OCI-LY7 (cell line): ENCODE results near the gene TCERG1L. TPM values are rescaled to one million over a fixed set of nuclear protein-coding genes. Genes with fewer than 3 reads are reported as not detected.

Experiments
- BruUV-seq: library from RNA; stranded (reverse); fragments of 400-500 nt; replicated peaks from 2 replicates; lab custom pipeline; 2021; lab: Mats Ljungman, UMichigan
- CTCF ChIA-PET: fragments of 300-600 bp; sonication (Branson Sonifier 250); formaldehyde crosslinking; loops from one replicate; lab custom pipeline; 2022; ENCODE audit warnings: antibody characterized with exemption; ENCODE audit not compliant: unreplicated experiment; lab: Charles Lee
- POLR2A ChIA-PET: fragments of 300-600 bp; sonication (Branson Sonifier 250); formaldehyde crosslinking; loops from one replicate; lab custom pipeline; 2022; ENCODE audit warnings: antibody characterized with exemption; lab: Charles Lee
- DNase-seq: peaks from one replicate; pipeline ENCODE4 v3.0.0-alpha.2; 2015; ENCODE audit warnings: low spot score
- H2AFZ ChIP-seq: fragments of 200-600 bp; sonication (generic), shearing (Covaris generic); 2 replicates; pipeline ENCODE4 v1.6.1; 2014; ENCODE audit warnings: mild to moderate bottlenecking, antibody characterized with exemption, low read length, moderate library complexity
- H3K27ac ChIP-seq: fragments of 200-600 bp; sonication (generic); 2 replicates; pipeline ENCODE4 v1.5.1; 2014; ENCODE audit warnings: mixed run types, low read depth, mild to moderate bottlenecking, moderate library complexity, low read length, inconsistent platforms; ENCODE audit not compliant: poor library complexity, severe bottlenecking
- H3K36me3 ChIP-seq: fragments of 200-600 bp; sonication (generic); 2 replicates; pipeline ENCODE4 v1.6.1; 2014; ENCODE audit warnings: mild to moderate bottlenecking, antibody characterized with exemption, low read length, moderate library complexity, mixed read lengths; ENCODE audit not compliant: insufficient read depth
- H3K4me1 ChIP-seq: fragments of 200-600 bp; sonication (generic); 2 replicates; pipeline ENCODE4 v1.5.1; 2014; ENCODE audit warnings: mild to moderate bottlenecking, low read length; ENCODE audit not compliant: insufficient read depth, poor library complexity, severe bottlenecking
- H3K4me2 ChIP-seq: fragments of 200-600 bp; sonication (generic); 2 replicates; pipeline ENCODE4 v1.6.1; 2014; ENCODE audit warnings: mild to moderate bottlenecking, low read length
- H3K4me3 ChIP-seq: fragments of 200-600 bp; sonication (generic); 2 replicates; pipeline ENCODE4 v1.5.1; 2014; ENCODE audit warnings: mild to moderate bottlenecking, low read depth, low read length; ENCODE audit not compliant: poor library complexity, severe bottlenecking
- H3K79me2 ChIP-seq: fragments of 200-600 bp; sonication (generic); 2 replicates; pipeline ENCODE4 v1.6.1; 2016; ENCODE audit warnings: low read depth, mild to moderate bottlenecking, low read length, moderate library complexity, mixed read lengths; ENCODE audit not compliant: insufficient read depth
- H3K9me2 ChIP-seq: fragments of 200-600 bp; sonication (generic); 2 replicates; pipeline ENCODE4 v1.6.1; 2016; ENCODE audit warnings: mild to moderate bottlenecking, low read length, mixed read lengths; ENCODE audit not compliant: insufficient read depth
- H3K9me3 ChIP-seq: fragments of 200-600 bp; sonication (generic); 2 replicates; pipeline ENCODE4 v1.6.1; 2014; ENCODE audit warnings: mild to moderate bottlenecking, mixed run types, low read length, mixed read lengths
- H4K20me1 ChIP-seq: fragments of 200-600 bp; sonication (generic); 2 replicates; pipeline ENCODE4 v1.6.1; 2014; ENCODE audit warnings: mild to moderate bottlenecking, antibody characterized with exemption, low read length, moderate library complexity, mixed read lengths; ENCODE audit not compliant: insufficient read depth
- EZH2phosphoT487 ChIP-seq: fragments of 200-600 bp; sonication (generic); IDR thresholded peaks from 2 replicates; pipeline ENCODE4 v1.6.1; 2018; ENCODE audit warnings: low read depth, borderline replicate concordance, mild to moderate bottlenecking, mixed run types, antibody characterized with exemption, low read length, moderate library complexity, mixed read lengths
- intact Hi-C: fragments of 100-400 bp; cut with micrococcal nuclease; formaldehyde crosslinking; loops from one replicate; pipeline ENCODE4 v1.10.0; 2022; ENCODE audit not compliant: unreplicated experiment
- total RNA-seq, 2 experiments: library from RNA; depleted of rRNA in 1 of 2; stranded (reverse); fragments of >200 nt in 1 of 2; shearing (Covaris generic) in 1 of 2; gene quantifications; 2 replicates each; pipeline ENCODE4 v1.2.3, GENCODE V29; 2014 to 2022
- TF ChIP-seq, protein P1 (sequence below): fragments of 200-600 bp; sonication (generic); conservative IDR thresholded peaks from 2 replicates; pipeline ENCODE4 v1.5.1; 2014; ENCODE audit warnings: mild to moderate bottlenecking, antibody characterized with exemption, low read length, moderate library complexity, mixed read lengths

Gene TCERG1L
- total RNA-seq, 2 experiments from 2014 or later, result not detected

DNA sequence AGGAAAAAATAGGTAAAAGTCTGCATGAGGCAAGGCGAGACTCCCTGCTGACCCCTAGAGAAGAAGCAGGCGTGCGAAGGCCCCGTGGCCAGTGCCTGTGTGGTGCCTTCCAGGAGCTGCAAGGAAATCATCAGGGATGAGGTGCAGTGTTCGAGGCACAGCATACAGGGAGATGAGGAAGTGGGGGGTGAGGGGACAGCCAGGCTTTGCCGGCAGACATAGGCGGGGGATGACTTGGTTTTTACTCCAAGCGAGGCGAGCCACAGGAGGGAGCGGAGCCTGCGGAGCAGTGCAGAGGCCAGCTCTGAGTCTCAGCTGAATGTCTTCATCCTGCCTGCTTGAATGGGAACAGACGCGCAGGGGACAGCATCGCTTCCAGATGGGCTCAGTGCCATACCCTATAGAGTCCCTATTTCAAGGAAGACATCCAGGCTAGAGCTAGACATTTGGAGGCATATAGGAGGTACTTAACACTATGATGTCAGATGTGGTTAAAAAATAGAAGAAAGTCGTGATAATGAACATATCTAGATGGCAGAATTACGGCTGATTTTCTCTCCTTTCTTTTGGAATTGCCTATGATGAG is 49.5 kb downstream of the TCERG1L start:
- no TSS peak for BruUV-seq
- DNase-seq, result no peak
- Histone ChIP-seq H3K4me2 (no peak overlapping the region), H3K79me2 (no peaks in the 10 kb centered on the region), H2AFZ (no peak overlapping the region), H3K9me2 (no peaks in the 10 kb centered on the region), H3K36me3 (no peaks in the 10 kb centered on the region), H3K4me1 (no peaks in the 10 kb centered on the region), H3K9me3 (no peaks in the 10 kb centered on the region), H4K20me1 (no peaks in the 10 kb centered on the region), H3K4me3 (no peak overlapping the region), H3K27ac (no peak overlapping the region)
- TF ChIP-seq, protein P1, sequence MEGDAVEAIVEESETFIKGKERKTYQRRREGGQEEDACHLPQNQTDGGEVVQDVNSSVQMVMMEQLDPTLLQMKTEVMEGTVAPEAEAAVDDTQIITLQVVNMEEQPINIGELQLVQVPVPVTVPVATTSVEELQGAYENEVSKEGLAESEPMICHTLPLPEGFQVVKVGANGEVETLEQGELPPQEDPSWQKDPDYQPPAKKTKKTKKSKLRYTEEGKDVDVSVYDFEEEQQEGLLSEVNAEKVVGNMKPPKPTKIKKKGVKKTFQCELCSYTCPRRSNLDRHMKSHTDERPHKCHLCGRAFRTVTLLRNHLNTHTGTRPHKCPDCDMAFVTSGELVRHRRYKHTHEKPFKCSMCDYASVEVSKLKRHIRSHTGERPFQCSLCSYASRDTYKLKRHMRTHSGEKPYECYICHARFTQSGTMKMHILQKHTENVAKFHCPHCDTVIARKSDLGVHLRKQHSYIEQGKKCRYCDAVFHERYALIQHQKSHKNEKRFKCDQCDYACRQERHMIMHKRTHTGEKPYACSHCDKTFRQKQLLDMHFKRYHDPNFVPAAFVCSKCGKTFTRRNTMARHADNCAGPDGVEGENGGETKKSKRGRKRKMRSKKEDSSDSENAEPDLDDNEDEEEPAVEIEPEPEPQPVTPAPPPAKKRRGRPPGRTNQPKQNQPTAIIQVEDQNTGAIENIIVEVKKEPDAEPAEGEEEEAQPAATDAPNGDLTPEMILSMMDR, result no peak
- no peak for TF ChIP-seq EZH2phosphoT487
- POLR2A ChIA-PET, result no interaction called here
- CTCF ChIA-PET, result no interaction called here
- intact Hi-C loops, result no loop called here

DNA sequence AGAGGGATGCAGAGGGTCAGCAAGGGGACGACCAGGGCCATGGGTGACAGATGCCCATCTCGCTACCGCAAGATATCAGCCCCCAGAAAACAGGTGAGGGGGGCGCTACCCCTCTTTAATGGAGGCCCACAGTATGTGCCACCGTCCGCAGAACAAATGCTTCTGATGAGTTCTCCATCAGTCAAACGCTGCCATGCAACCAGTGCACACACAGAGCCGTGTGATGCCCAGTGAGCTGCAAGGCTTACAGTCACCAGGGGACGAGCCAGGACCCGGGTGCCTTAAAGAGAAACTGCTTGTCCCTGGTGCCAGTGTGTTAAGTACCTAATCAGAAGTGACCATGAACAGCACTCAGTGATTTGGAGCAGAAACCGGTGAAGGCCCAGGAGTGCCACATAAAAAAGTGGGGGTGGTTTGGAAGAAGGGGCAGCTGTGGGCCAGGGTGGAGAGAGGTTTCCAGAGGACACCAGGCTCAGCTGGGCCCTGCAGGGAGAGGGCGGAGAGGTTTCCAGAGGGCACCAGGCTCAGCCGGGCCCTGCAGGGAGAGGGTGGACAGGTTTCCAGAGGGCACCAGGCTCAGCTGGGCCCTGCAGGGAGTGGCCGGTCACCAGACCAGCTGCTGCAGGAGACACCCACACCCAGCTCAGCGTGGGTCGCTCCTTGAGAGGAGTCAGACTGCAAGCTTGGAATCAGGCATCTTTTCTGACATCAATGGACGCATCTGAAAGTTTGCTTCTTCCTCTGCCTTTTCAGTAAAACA is 50.9 kb downstream of the TCERG1L start:
- H3K4me3 ChIP-seq, result no peak overlapping the region
- H2AFZ ChIP-seq, result no peak overlapping the region
- POLR2A ChIA-PET, result no interaction called here
- no peaks in the 10 kb centered on the region for H3K9me2 ChIP-seq
- no peak overlapping the region for H3K4me2 ChIP-seq
- no peak for DNase-seq
- no peaks in the 10 kb centered on the region for H3K9me3 ChIP-seq
- H3K79me2 ChIP-seq, result no peaks in the 10 kb centered on the region
- H3K36me3 ChIP-seq, result no peaks in the 10 kb centered on the region
- no peak overlapping the region for H3K27ac ChIP-seq
- no peaks in the 10 kb centered on the region for H4K20me1 ChIP-seq
- CTCF ChIA-PET, result no interaction called here
- BruUV-seq, result no TSS peak
- intact Hi-C loops, result no loop called here
- H3K4me1 ChIP-seq, result no peaks in the 10 kb centered on the region
- TF ChIP-seq, protein P1, result no peak
- no peak for TF ChIP-seq EZH2phosphoT487

DNA sequence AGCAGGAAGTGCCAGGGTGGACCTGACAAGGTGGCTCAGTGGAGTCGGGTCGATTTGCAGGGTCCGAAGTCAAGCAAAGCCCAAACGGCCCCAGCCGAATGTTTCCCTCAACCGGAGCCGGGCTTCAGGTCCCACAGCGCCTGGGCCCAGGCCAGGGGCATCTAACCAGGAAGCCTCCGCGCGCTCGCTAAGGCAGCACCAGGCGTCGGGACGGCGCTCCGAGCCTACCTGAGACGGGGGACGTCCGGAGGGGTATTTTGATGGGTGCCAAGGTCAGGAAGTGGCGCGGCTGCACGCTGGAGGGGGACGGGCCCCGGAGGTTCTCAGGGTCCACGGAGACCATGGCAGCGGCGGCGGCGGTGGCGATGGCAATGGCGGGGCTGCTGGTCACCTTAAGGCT is 51.5 kb downstream of the TCERG1L start:
- Histone ChIP-seq H4K20me1 (no peaks in the 10 kb centered on the region), H3K9me3 (no peaks in the 10 kb centered on the region), H3K36me3 (no peaks in the 10 kb centered on the region), H3K4me1 (no peaks in the 10 kb centered on the region), H3K9me2 (no peaks in the 10 kb centered on the region), H3K4me3 (no peak overlapping the region), H3K27ac (no peak overlapping the region), H3K4me2 (no peak overlapping the region), H2AFZ (no peak overlapping the region), H3K79me2 (no peaks in the 10 kb centered on the region)
- DNase-seq, result no peak
- POLR2A ChIA-PET, result no interaction called here
- TF ChIP-seq, protein P1, result no peak
- no peak for TF ChIP-seq EZH2phosphoT487
- intact Hi-C loops, result no loop called here
- BruUV-seq, result no TSS peak
- CTCF ChIA-PET, result no interaction called here
